Sigmoid colon (tissue), 4 donors: ENCODE measurements around the gene HTRA3.

Experiments
- CTCF ChIP-seq, 4 experiments: fragments of 450-650 bp in 3 of 4; fragments of 200-600 bp in 1 of 4; IDR thresholded peaks; one replicate each; pipeline ENCODE4 v1.5.1; 2016 to 2019; ENCODE audit warnings: antibody characterized with exemption in 4 of 4, mild to moderate bottlenecking in 3 of 4, moderate library complexity in 2 of 4
- EP300 ChIP-seq, 4 donors: sonication (generic); formaldehyde crosslinking; IDR thresholded peaks; one replicate each; pipeline ENCODE4 v1.6.1; 2017; ENCODE audit warnings: antibody characterized with exemption in 4 of 4
- POLR2A ChIP-seq, 2 donors: fragments of 450-650 bp; IDR thresholded peaks; one replicate each; pipeline ENCODE4 v1.6.1; 2016; ENCODE audit warnings: antibody characterized with exemption in 2 of 2, mild to moderate bottlenecking in 2 of 2, moderate library complexity in 2 of 2

DNA sequence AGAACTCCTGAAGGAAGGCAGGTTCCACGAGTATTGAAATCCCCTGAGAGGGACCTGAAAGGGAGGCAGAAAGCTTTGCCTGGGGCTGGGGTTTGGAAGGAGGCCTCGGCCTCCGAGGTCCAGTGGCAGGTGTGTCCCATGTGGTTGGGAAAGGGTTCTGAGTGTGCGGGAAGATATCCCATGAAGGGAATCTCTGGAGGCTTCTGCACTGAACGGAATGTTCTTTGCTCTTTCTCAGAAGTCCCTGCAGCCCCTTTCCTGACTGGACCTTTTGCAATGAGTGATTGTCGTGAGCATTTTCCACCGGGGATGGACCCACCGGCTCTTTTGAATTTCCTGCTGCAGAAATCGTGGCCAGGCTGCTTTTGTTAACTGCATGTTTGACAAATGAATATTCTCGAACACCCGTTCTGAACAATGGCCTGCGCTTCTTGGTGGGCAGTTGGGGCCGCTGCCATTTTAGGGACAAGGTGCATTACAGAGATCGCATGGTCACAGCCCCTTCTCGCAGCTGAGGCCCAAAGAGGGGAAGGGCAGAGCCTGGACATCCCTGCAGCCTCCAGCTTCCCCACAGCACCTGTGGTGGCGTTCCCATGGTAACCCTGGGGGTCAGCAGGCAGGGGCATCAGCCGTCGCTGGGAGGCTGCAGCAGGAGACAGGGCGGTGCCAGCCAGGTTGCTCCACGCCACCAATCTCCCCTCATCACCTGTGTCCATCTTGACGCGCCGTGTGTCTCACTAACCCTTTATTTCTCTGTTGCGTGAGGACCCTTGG, 18.3 kb upstream of the HTRA3 start:
- TF ChIP-seq CTCF (IDR thresholded peaks at IDR 0.05): no peak
- no peak for TF ChIP-seq EP300 (IDR thresholded peaks at IDR 0.05)
- no peak for TF ChIP-seq POLR2A (IDR thresholded peaks at IDR 0.05)
